Osteocyte (in vitro differentiated cells): ENCODE data around the gene GZF1. TPM values are rescaled to one million over a fixed set of nuclear protein-coding genes. Genes with fewer than 3 reads are reported as not detected.

ENCODE experiments used
- DNase-seq: peaks from one replicate; pipeline ENCODE4 v3.0.0; 2021; ENCODE audit warnings: mixed read lengths; ENCODE audit not compliant: unreplicated experiment; ENCODE audit errors: extremely low spot score
- H3K27ac Mint-ChIP-seq: one replicate; pipeline ENCODE4 v1.8.0; 2021; ENCODE audit warnings: mild to moderate bottlenecking, mixed read lengths; ENCODE audit not compliant: unreplicated experiment
- H3K27me3 Mint-ChIP-seq: one replicate; pipeline ENCODE4 v1.8.0; 2021; ENCODE audit warnings: mixed read lengths; ENCODE audit not compliant: unreplicated experiment
- H3K36me3 Mint-ChIP-seq: one replicate; pipeline ENCODE4 v1.8.0; 2021; ENCODE audit warnings: mixed read lengths; ENCODE audit not compliant: unreplicated experiment
- H3K4me1 Mint-ChIP-seq: one replicate; pipeline ENCODE4 v1.8.0; 2021; ENCODE audit warnings: mixed read lengths; ENCODE audit not compliant: unreplicated experiment
- H3K4me3 Mint-ChIP-seq: one replicate; pipeline ENCODE4 v1.8.0; 2021; ENCODE audit warnings: mild to moderate bottlenecking, moderate library complexity, mixed read lengths; ENCODE audit not compliant: unreplicated experiment
- H3K9me3 Mint-ChIP-seq: one replicate; pipeline ENCODE4 v1.8.0; 2021; ENCODE audit warnings: mixed read lengths; ENCODE audit not compliant: unreplicated experiment
- total RNA-seq: library from RNA; stranded (reverse); gene quantifications from 2 replicates; pipeline ENCODE4 v1.2.1, GENCODE V29; 2021
- TF ChIP-seq, protein P1 (sequence below): fragments of 200-600 bp; sonication (generic); IDR thresholded peaks from 2 replicates; pipeline ENCODE4 v1.5.0; 2021; ENCODE audit warnings: antibody characterized with exemption, mild to moderate bottlenecking, moderate library complexity

The GZF1 gene
- total RNA-seq, 1 donor from 2014 or later = 16.8 TPM

DNA sequence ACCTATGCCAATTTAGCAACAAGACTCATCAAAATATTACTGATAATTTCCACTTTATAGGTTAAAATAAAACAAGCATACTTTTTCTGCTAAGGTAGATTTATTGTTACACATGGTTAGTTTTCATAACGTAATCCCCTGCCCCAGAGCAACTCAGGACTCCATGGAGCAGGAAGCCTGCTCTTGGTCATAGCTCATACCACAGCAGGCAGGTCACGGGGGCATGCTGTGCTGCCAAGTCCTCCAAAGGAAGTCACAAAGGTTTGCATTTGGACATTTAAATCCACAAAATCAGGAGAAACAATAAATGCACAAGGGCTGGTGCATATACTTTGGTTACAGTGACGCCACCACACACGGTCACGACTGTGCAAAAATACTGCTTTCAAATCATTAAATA is 12.5 kb downstream of the GZF1 start:
- H3K36me3 Mint-ChIP-seq = peaks cover 64% of the 10 kb centered on the region
- no peak for DNase-seq

DNA sequence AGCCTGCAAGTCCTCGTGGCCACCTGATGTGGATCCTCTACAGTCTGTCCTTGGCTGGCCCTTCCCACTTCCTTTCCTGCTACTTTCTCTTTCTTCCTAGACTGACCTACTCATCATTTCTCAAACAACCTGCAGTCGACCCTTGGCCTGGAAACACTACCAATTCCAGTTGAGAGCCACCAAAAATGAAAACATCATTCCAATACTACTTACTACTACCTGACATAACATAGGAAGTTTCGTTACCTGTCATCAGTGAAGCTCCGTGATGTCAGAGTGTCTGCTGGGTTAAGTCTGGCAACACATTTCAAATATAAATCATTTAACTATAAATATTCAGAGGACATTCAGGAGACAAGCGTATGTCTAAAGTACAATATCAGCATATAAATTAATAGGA is 13.8 kb downstream of the GZF1 start:
- TF ChIP-seq, protein P1, sequence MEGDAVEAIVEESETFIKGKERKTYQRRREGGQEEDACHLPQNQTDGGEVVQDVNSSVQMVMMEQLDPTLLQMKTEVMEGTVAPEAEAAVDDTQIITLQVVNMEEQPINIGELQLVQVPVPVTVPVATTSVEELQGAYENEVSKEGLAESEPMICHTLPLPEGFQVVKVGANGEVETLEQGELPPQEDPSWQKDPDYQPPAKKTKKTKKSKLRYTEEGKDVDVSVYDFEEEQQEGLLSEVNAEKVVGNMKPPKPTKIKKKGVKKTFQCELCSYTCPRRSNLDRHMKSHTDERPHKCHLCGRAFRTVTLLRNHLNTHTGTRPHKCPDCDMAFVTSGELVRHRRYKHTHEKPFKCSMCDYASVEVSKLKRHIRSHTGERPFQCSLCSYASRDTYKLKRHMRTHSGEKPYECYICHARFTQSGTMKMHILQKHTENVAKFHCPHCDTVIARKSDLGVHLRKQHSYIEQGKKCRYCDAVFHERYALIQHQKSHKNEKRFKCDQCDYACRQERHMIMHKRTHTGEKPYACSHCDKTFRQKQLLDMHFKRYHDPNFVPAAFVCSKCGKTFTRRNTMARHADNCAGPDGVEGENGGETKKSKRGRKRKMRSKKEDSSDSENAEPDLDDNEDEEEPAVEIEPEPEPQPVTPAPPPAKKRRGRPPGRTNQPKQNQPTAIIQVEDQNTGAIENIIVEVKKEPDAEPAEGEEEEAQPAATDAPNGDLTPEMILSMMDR = no peak
- Mint-ChIP-seq H3K9me3 (no peaks in the 10 kb centered on the region), H3K4me3 (no peak overlapping the region), H3K27ac (no peak overlapping the region), H3K27me3 (no peaks in the 10 kb centered on the region), H3K36me3 (peaks cover 61% of the 10 kb centered on the region), H3K4me1 (peaks cover 9% of the 10 kb centered on the region)
- no peak for DNase-seq

More for the DNA sequence above, 12.5 kb downstream of the GZF1 start:
- TF ChIP-seq, protein P1 = no peak
- no peaks in the 10 kb centered on the region for H3K9me3 Mint-ChIP-seq
- no peaks in the 10 kb centered on the region for H3K27me3 Mint-ChIP-seq
- H3K27ac Mint-ChIP-seq = no peak overlapping the region
- H3K4me3 Mint-ChIP-seq = no peak overlapping the region
- H3K4me1 Mint-ChIP-seq = peaks cover 9% of the 10 kb centered on the region

GRCh38 chr20:23379772-23380171 is 17.8 kb downstream of the GZF1 start:
- Mint-ChIP-seq H3K4me1 (peaks cover 2% of the 10 kb centered on the region), H3K36me3 (peaks cover 60% of the 10 kb centered on the region), H3K27me3 (no peaks in the 10 kb centered on the region), H3K4me3 (no peak overlapping the region), H3K9me3 (no peaks in the 10 kb centered on the region), H3K27ac (no peak overlapping the region)
- TF ChIP-seq, protein P1 = no peak
- DNase-seq = no peak

DNA sequence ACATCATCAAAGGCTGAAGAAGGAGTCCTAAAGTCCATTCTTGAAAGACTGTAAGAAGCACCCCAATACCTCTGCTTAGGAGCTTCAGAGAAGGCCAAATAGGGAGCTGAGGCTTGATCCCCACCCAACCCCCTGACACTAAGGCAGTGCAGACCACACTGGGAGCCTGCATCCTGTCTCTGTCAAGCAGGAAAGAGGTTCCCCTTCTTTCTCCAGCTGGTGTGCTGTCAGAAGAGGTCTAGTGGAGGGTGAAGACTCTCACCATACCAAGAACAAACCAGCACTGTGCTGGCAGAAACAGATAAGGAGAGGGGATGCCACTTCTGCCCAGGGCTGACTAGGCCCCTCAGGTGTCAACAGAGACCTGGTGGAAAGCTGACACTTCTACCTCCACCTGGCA is 19.9 kb downstream of the GZF1 start:
- Mint-ChIP-seq H3K27me3 (no peaks in the 10 kb centered on the region), H3K4me1 (no peaks in the 10 kb centered on the region), H3K4me3 (no peak overlapping the region), H3K36me3 (peaks cover 56% of the 10 kb centered on the region), H3K27ac (no peak overlapping the region), H3K9me3 (no peaks in the 10 kb centered on the region)
- TF ChIP-seq, protein P1 = no peak
- no peak for DNase-seq

GRCh38 chr20:23386304-23387117 is 24.5 kb downstream of the GZF1 start:
- TF ChIP-seq, protein P1 = no peak
- Mint-ChIP-seq H3K27ac (no peak overlapping the region), H3K27me3 (no peaks in the 10 kb centered on the region), H3K4me3 (no peak overlapping the region), H3K9me3 (peaks cover 4% of the 10 kb centered on the region), H3K36me3 (peaks cover 57% of the 10 kb centered on the region), H3K4me1 (no peaks in the 10 kb centered on the region)
- DNase-seq = no peak
